T-cell (primary cell): Measurements from ENCODE around the gene MICU2. TPM values are rescaled to one million over a fixed set of nuclear protein-coding genes. Genes with fewer than 3 reads are reported as not detected.

ENCODE experiments used
- ATAC-seq, 4 experiments: fragments of 200-7000 bp in 3 of 4; fragments of 150-1000 bp in 1 of 4; cut with Tn5 transposase; replicated peaks in 1 of 4; 1 replicate in 3 of 4; 2 replicates in 1 of 4; pipeline ENCODE4 v1.10.0; 2021; ENCODE audit warnings: moderate library complexity in 3 of 4, mild to moderate bottlenecking in 2 of 4, moderate number of reproducible peaks in 1 of 4
- CTCF ChIA-PET, 2 donors: fragments of 300-600 bp; sonication (Branson Sonifier 250); formaldehyde crosslinking; loops; one replicate each; lab custom pipeline; 2022; ENCODE audit warnings: antibody characterized with exemption in 2 of 2; lab: Charles Lee
- POLR2A ChIA-PET, 2 donors: fragments of 300-600 bp; sonication (Branson Sonifier 250); formaldehyde crosslinking; loops; one replicate each; lab custom pipeline; 2022; ENCODE audit warnings: antibody characterized with exemption in 2 of 2; lab: Charles Lee
- DNase-seq, 35 experiments: peaks; one replicate each; pipeline versions ENCODE4 v3.0.0 to v3.0.0-alpha.2; 2013 to 2023
- H3K27ac ChIP-seq: one replicate; pipeline ENCODE4 v1.5.1; 2013; ENCODE audit warnings: low read length
- H3K27me3 ChIP-seq, 2 experiments: replicated peaks in 1 of 2; 1 replicate in 1 of 2; 2 replicates in 1 of 2; pipeline versions ENCODE4 v1.6.1 to v1.7.0; 2013; ENCODE audit warnings: low read length in 1 of 2, mixed read lengths in 1 of 2; ENCODE audit not compliant: control insufficient read depth in 2 of 2, insufficient read depth in 2 of 2; ENCODE audit errors: extremely low read depth in 1 of 2
- H3K36me3 ChIP-seq, 2 donors: 1 replicate in 1 of 2; 2 replicates in 1 of 2; pipeline versions ENCODE4 v1.6.1 to v1.7.0; 2013; ENCODE audit warnings: low read length in 1 of 2; ENCODE audit not compliant: control insufficient read depth in 2 of 2, insufficient read depth in 1 of 2; ENCODE audit errors: extremely low read depth in 1 of 2
- H3K4me1 ChIP-seq, 2 experiments: 1 replicate in 1 of 2; 2 replicates in 1 of 2; pipeline versions ENCODE4 v1.6.1 to v1.7.0; 2013; ENCODE audit warnings: low read length in 2 of 2, mixed read lengths in 1 of 2; ENCODE audit not compliant: insufficient read depth in 2 of 2, control insufficient read depth in 1 of 2; ENCODE audit errors: extremely low read depth in 1 of 2
- H3K4me3 ChIP-seq, 2 donors: 1 replicate in 1 of 2; 2 replicates in 1 of 2; pipeline versions ENCODE4 v1.5.1 to v1.7.0; 2013; ENCODE audit warnings: mild to moderate bottlenecking in 2 of 2, low read length in 1 of 2, moderate library complexity in 1 of 2; ENCODE audit not compliant: control insufficient read depth in 1 of 2; ENCODE audit errors: extremely low read depth in 1 of 2
- H3K9me3 ChIP-seq: 2 replicates; pipeline ENCODE4 v1.7.0; 2013
- H3K27ac Mint-ChIP-seq, 2 donors: one replicate each; pipeline ENCODE4 v1.8.0; 2020 to 2021; ENCODE audit warnings: mild to moderate bottlenecking in 2 of 2, mixed read lengths in 2 of 2
- H3K27me3 Mint-ChIP-seq, 2 donors: one replicate each; pipeline ENCODE4 v1.8.0; 2021 to 2022; ENCODE audit warnings: mixed read lengths in 2 of 2
- H3K36me3 Mint-ChIP-seq: one replicate; pipeline ENCODE4 v1.8.0; 2021; ENCODE audit warnings: mixed read lengths
- H3K4me1 Mint-ChIP-seq, 3 donors: one replicate each; pipeline ENCODE4 v1.8.0; 2020 to 2022; ENCODE audit warnings: mixed read lengths in 3 of 3, mild to moderate bottlenecking in 1 of 3
- H3K4me3 Mint-ChIP-seq, 3 donors: one replicate each; pipeline ENCODE4 v1.8.0; 2020 to 2022; ENCODE audit warnings: mild to moderate bottlenecking in 3 of 3, mixed read lengths in 3 of 3, moderate library complexity in 3 of 3
- H3K9me3 Mint-ChIP-seq, 3 donors: one replicate each; pipeline ENCODE4 v1.8.0; 2020 to 2022; ENCODE audit warnings: mixed read lengths in 3 of 3
- WGBS: methylation state at CpG from one replicate; pipeline ENCODE4 v1.1.5; 2013; ENCODE audit warnings: missing lambda C conversion rate; ENCODE audit not compliant: insufficient coverage; 5-methylcytosine and 5-hydroxymethylcytosine counted together
- total RNA-seq, 35 experiments: library from RNA in 6 of 35; stranded (reverse) in 6 of 35; fragments of 120-200 nt in 1 of 35; gene quantifications; one replicate each; pipeline versions ENCODE4 v1.2.1 to v1.2.4 and lab custom pipeline; 2013 to 2026

MICU2 gene
- total RNA-seq, 5 donors from 2014 or later (not counting 1 experiment from before 2014, with no cell fraction given) = 30.6 to 40.6 (median 38.6) TPM

GRCh38 chr13:21522130-21522529 lies 81.8 kb downstream of the MICU2 start:
- Mint-ChIP-seq H3K36me3 (peaks cover 53% of the 10 kb centered on the region), H3K4me3 (no peak overlapping the region), H3K9me3 (no peaks in the 10 kb centered on the region), H3K4me1 (no peaks in the 10 kb centered on the region), H3K27me3 (no peaks in the 10 kb centered on the region), H3K27ac (no peak overlapping the region)
- H3K27me3 ChIP-seq = no peaks in the 10 kb centered on the region
- no CpG with 5 or more reads among the region's 1 CpG for WGBS
- DNase-seq (no peak), ATAC-seq (no peak)
- H3K27ac ChIP-seq = no peak overlapping the region
- H3K4me3 ChIP-seq = no peak overlapping the region
- CTCF ChIA-PET = no interaction called here
- H3K36me3 ChIP-seq = peaks cover 0 to 35% of the 10 kb centered on the region in 2 donors
- no peaks in the 10 kb centered on the region for H3K4me1 ChIP-seq
- no peaks in the 10 kb centered on the region for H3K9me3 ChIP-seq
- POLR2A ChIA-PET = no interaction called here

GRCh38 chr13:21518617-21519144 lies 85.3 kb downstream of the MICU2 start:
- Mint-ChIP-seq H3K36me3 (peaks cover 52% of the 10 kb centered on the region), H3K4me3 (no peak overlapping the region), H3K9me3 (no peaks in the 10 kb centered on the region), H3K4me1 (no peaks in the 10 kb centered on the region), H3K27ac (no peak overlapping the region), H3K27me3 (no peaks in the 10 kb centered on the region)
- no peak for ATAC-seq
- H3K27me3 ChIP-seq = no peaks in the 10 kb centered on the region
- H3K27ac ChIP-seq = no peak overlapping the region
- no peaks in the 10 kb centered on the region for H3K9me3 ChIP-seq
- CTCF ChIA-PET = no interaction called here
- no peak overlapping the region for H3K4me3 ChIP-seq
- POLR2A ChIA-PET = no interaction called here
- 95% methylated on average over 4 of the region's 8 CpGs for WGBS
- no peak for DNase-seq
- no peaks in the 10 kb centered on the region for H3K4me1 ChIP-seq
- H3K36me3 ChIP-seq = peaks cover 0 to 37% of the 10 kb centered on the region in 2 donors

- ATAC-seq = no peak
- Histone ChIP-seq H3K27me3 (no peaks in the 10 kb centered on the region), H3K27ac (no peak overlapping the region), H3K4me1 (no peaks in the 10 kb centered on the region), H3K4me3 (no peak overlapping the region), H3K36me3 (peaks cover 5 to 37% of the 10 kb centered on the region in 2 donors), H3K9me3 (no peaks in the 10 kb centered on the region)
- DNase-seq = no peak
- Mint-ChIP-seq H3K9me3 (no peaks in the 10 kb centered on the region), H3K4me3 (no peak overlapping the region), H3K27me3 (no peaks in the 10 kb centered on the region), H3K27ac (no peak overlapping the region), H3K4me1 (no peaks in the 10 kb centered on the region), H3K36me3 (peaks cover 51% of the 10 kb centered on the region)
- POLR2A ChIA-PET = interaction anchor here in 1 of 2 donors (0.6 kb wide), 1 partner anchor 219 kb away, joined by 3 read pairs; no protein-coding TSS in a partner anchor
- CTCF ChIA-PET = no interaction called here
- WGBS = 98% methylated on average over 5 of the region's 16 CpGs
These were observed 86.4 kb downstream of the MICU2 start for GRCh38 chr13:21517576-21517975.

- Histone ChIP-seq H3K27ac (no peak overlapping the region), H3K4me1 (no peaks in the 10 kb centered on the region), H3K27me3 (no peaks in the 10 kb centered on the region), H3K9me3 (no peaks in the 10 kb centered on the region), H3K4me3 (no peak overlapping the region), H3K36me3 (peaks cover 5 to 40% of the 10 kb centered on the region in 2 donors)
- DNase-seq = no peak
- Mint-ChIP-seq H3K4me3 (no peak overlapping the region), H3K36me3 (peaks cover 50% of the 10 kb centered on the region), H3K9me3 (no peaks in the 10 kb centered on the region), H3K4me1 (no peaks in the 10 kb centered on the region), H3K27ac (no peak overlapping the region), H3K27me3 (no peaks in the 10 kb centered on the region)
- ChIA-PET CTCF (no interaction called here), POLR2A (interaction anchor here in 1 of 2 donors (0.6 kb wide), 2 partner anchors 218 to 670 kb away, joined by 3 read pairs; no protein-coding TSS in a partner anchor)
- no CpG with 5 or more reads among the region's 2 CpGs for whole genome bisulfite sequencing
- no peak for ATAC-seq
These were observed 87.2 kb downstream of the MICU2 start for GRCh38 chr13:21516805-21517204.

GRCh38 chr13:21511849-21512248 lies 92.1 kb downstream of the MICU2 start:
- no peaks in the 10 kb centered on the region for H3K4me1 Mint-ChIP-seq
- DNase-seq (no peak), ATAC-seq (no peak)
- H3K27ac ChIP-seq = no peak overlapping the region
- H3K36me3 ChIP-seq = peaks cover 5 to 37% of the 10 kb centered on the region in 2 donors
- H3K36me3 Mint-ChIP-seq = peaks cover 49% of the 10 kb centered on the region
- CTCF ChIA-PET = no interaction called here
- H3K9me3 Mint-ChIP-seq = no peaks in the 10 kb centered on the region
- no peak overlapping the region for H3K27ac Mint-ChIP-seq
- 100% methylated on average over 1 of the region's 4 CpGs for WGBS
- H3K27me3 ChIP-seq = no peaks in the 10 kb centered on the region
- POLR2A ChIA-PET = no interaction called here
- no peak overlapping the region for H3K4me3 Mint-ChIP-seq
- H3K4me3 ChIP-seq = no peak overlapping the region
- no peaks in the 10 kb centered on the region for H3K9me3 ChIP-seq
- no peaks in the 10 kb centered on the region for H3K27me3 Mint-ChIP-seq
- no peaks in the 10 kb centered on the region for H3K4me1 ChIP-seq

GRCh38 chr13:21504379-21504778 lies 99.6 kb downstream of the MICU2 start:
- Mint-ChIP-seq H3K36me3 (peaks cover 47% of the 10 kb centered on the region), H3K27ac (no peak overlapping the region), H3K9me3 (no peaks in the 10 kb centered on the region), H3K4me3 (no peak overlapping the region), H3K27me3 (no peaks in the 10 kb centered on the region), H3K4me1 (no peaks in the 10 kb centered on the region)
- WGBS = no CpG with 5 or more reads among the region's 3 CpGs
- CTCF ChIA-PET = no interaction called here
- Histone ChIP-seq H3K27ac (no peak overlapping the region), H3K9me3 (no peaks in the 10 kb centered on the region), H3K4me1 (no peaks in the 10 kb centered on the region), H3K4me3 (no peak overlapping the region), H3K27me3 (no peaks in the 10 kb centered on the region), H3K36me3 (peaks cover 10 to 29% of the 10 kb centered on the region in 2 donors)
- POLR2A ChIA-PET = no interaction called here
- DNase-seq = no peak
- no peak for ATAC-seq
